ENCODE results near the gene TMEM53.
"Not testable (repeated sequence)": the region's sequence is repeated elsewhere in the genome, so short reads cannot be mapped to it uniquely, and the experiment has no call there.

TMEM53 gene

DNA sequence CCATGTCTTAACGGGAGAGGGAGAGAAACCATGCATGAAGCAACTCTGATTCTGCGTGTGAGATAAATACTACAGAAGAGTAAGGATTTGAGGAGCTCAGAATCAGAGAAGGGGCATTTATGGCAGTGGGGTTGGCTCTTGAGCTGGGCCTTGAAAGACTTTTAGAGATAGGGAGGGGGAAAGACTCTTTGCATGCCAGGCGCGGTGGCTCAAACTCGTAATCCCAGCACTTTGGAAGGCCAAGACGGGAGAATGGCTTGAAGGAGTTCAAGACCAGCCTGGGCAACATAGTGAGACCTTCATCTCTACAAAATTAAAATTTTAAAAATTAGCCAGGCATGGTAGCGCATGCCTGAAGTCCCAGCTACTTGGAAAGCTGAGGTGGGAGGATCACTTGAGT lies 905 bp upstream of the TMEM53 start:
- DNase-seq (ENCODE audit: low read depth, low spot score): no peak
- H3K4me3 ChIP-seq (ENCODE audit: low read depth, low read length): peak overlapping the region; percentile 78
- in situ Hi-C loops (cut with HindIII; ENCODE audit: low sequenced_read_pairs): no loop called here
- TF ChIP-seq, protein P1, sequence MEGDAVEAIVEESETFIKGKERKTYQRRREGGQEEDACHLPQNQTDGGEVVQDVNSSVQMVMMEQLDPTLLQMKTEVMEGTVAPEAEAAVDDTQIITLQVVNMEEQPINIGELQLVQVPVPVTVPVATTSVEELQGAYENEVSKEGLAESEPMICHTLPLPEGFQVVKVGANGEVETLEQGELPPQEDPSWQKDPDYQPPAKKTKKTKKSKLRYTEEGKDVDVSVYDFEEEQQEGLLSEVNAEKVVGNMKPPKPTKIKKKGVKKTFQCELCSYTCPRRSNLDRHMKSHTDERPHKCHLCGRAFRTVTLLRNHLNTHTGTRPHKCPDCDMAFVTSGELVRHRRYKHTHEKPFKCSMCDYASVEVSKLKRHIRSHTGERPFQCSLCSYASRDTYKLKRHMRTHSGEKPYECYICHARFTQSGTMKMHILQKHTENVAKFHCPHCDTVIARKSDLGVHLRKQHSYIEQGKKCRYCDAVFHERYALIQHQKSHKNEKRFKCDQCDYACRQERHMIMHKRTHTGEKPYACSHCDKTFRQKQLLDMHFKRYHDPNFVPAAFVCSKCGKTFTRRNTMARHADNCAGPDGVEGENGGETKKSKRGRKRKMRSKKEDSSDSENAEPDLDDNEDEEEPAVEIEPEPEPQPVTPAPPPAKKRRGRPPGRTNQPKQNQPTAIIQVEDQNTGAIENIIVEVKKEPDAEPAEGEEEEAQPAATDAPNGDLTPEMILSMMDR (IDR thresholded peaks at IDR 0.05; ENCODE audit: low read depth, low read length): no peak

DNA sequence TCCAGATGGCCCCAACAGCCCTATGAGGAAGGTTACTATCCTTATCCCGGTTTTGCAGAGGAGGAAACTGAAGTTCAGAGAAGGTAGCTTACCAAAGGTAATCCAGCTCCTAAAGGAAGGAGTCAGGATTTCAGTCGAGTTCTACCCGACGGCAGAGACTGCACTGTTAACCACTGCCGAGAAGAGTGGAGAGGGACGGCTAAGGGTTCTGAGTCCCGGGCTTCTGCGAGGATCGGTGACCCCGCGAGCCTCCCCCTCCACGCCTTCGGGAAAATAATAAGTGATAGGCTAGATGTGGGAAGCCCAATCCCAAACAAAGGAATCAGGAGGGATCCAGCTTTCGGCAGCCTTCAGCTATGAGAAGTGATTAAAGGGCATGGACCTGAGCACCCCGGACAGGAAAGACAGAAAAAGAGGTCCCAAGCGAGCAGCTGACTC lies 587 bp downstream of the TMEM53 start:
- in situ Hi-C loops (cut with HindIII; ENCODE audit: low sequenced_read_pairs): no loop called here
- TF ChIP-seq, protein P1 (IDR thresholded peaks at IDR 0.05; ENCODE audit: low read depth, low read length): no peak
- DNase-seq (ENCODE audit: low read depth, low spot score): no peak
- H3K4me3 ChIP-seq (ENCODE audit: low read depth, low read length): peak overlapping the region; percentile 78

DNA sequence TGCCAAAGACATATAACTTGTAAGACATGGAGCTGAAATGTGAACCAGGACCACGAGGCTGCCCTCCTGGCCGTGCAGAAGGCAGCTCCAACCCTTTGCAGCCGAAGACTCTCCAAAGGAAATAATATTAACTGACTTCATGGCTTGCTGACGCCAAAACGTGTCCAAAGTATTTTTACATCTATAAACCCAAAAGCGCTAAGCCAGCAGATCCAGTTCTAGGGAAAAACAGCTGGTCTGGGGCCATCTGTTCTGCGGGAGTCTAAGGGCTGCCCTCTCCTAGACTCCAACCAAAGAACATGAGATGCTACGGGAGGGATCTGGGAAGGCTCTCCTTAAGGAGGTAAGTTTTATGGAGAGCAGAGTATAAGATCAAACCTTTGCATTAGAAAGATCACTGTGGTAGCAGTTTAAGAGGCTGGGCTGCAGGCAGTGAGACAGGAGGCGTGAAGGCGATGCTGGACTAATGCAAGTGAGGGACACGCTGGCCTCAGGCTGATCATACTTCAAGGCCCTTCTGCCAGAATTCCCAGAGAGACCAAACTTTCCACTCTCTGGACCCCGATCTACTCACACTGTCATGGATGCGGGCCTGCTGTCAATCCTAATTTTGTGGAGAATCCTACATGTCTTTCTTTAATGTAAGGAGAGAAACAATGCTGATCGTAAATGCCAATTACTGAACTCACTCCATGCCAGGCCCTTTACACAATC lies 1.2 kb downstream of the TMEM53 start:
- in situ Hi-C loops (cut with HindIII; ENCODE audit: low sequenced_read_pairs): no loop called here
- peak overlapping the region; percentile 78 for H3K4me3 ChIP-seq (ENCODE audit: low read depth, low read length)
- TF ChIP-seq, protein P1 (IDR thresholded peaks at IDR 0.05; ENCODE audit: low read depth, low read length): no peak
- DNase-seq (ENCODE audit: low read depth, low spot score): no peak

GRCh38 chr1:44672254-44672955 lies 1.9 kb downstream of the TMEM53 start:
- TF ChIP-seq, protein P1 (IDR thresholded peaks at IDR 0.05; ENCODE audit: low read depth, low read length): no peak
- in situ Hi-C loops (cut with HindIII; ENCODE audit: low sequenced_read_pairs): no loop called here
- H3K4me3 ChIP-seq (ENCODE audit: low read depth, low read length): no peak overlapping the region
- DNase-seq (ENCODE audit: low read depth, low spot score): peak; percentile 88

DNA sequence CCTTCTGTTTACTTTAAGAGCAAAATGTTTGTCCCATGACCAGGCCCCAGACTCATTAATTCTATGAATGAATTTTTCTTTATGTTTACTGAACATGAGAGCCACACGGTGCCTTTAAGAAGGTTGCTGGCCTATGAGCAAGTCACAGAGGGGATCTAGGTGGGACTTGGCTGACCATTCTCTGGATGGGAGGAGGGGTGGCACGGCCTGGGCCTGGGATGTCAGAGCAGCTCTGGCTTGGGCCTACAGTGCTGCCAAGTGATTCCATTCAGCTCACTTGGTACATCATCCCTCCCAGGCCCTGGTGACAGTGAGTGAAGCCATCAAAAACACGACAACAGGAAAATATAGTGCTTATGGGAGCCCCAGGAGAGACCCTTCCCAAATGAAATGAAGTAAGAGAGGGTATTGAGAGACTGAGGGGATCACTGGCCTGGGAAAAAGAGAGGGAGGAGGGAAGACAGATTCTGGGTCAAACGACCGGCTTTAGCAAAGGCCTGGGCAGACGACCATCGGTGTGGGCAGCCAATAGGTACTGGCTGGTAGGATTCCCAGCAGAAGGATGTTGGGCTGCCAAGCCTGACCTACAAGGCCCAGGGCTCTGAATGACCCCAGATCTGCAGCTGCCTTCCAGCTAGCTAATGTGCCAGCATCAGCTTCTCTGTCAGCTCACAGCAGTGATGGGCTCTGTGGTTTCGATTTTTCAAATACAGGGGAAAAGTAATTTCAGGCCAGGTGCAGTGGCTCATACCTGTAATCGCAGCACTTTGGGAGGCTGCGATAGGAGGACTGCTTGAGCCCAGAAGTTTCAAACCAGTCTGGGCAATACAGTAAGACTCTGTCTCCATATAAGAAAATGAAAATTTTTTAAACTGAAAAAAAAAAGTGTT lies 3.3 kb downstream of the TMEM53 start:
- DNase-seq (ENCODE audit: low read depth, low spot score): no peak
- H3K4me3 ChIP-seq (ENCODE audit: low read depth, low read length): no peak overlapping the region
- in situ Hi-C loops (cut with HindIII; ENCODE audit: low sequenced_read_pairs): no loop called here
- TF ChIP-seq, protein P1 (IDR thresholded peaks at IDR 0.05; ENCODE audit: low read depth, low read length): no peak

DNA sequence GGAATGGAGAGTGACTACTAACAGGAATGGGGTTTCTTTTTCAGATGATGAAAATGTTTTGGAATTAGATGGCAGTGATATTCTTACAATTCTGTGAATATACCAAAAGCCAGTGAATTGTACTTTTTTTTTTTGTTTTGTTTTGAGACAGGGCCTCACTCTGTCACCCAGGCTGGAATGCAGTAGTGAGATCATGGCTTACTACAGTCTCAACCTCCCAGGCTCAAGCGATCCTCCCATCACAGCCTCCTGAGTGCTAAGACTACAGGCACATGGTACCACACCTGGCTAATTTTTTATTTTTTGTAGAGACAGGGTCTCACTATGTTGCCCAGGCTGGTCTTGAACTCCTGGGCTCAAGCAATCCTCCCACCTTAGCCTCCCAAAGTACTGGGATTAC lies 7.6 kb downstream of the TMEM53 start:
- not testable (repeated sequence) for DNase-seq (ENCODE audit: low read depth, low spot score)

More for the DNA sequence above, 7.6 kb downstream of the TMEM53 start:
- H3K4me3 ChIP-seq (ENCODE audit: low read depth, low read length); in situ Hi-C loops (cut with HindIII; ENCODE audit: low sequenced_read_pairs): not testable (repeated sequence)
